ENCODE results near the gene ESYT2. TPM values are rescaled to one million over a fixed set of nuclear protein-coding genes. Genes with fewer than 3 reads are reported as not detected.

The ESYT2 gene
- total RNA-seq, 1 experiment from 2014 or later, result 39.0 TPM

GRCh38 chr7:158850545-158851102, 21.3 kb upstream of the ESYT2 start:
- H3K27me3 Mint-ChIP-seq (ENCODE audit: low read depth), result no peaks in the 10 kb centered on the region
- no CpG with 5 or more reads among the region's 5 CpGs for WGBS (ENCODE audit: extremely low coverage, insufficient read length, low lambda C conversion rate)
- H3K4me1 ChIP-seq (ENCODE audit: insufficient read depth, low read length), result no peaks in the 10 kb centered on the region; the same call in 1 of the 2 replicates
- H3K18ac ChIP-seq (ENCODE audit: insufficient read length, low read depth, low read length), result no peak overlapping the region
- no peak overlapping the region for H3K56ac ChIP-seq (ENCODE audit: insufficient read length, low read depth, low read length)
- H3K9ac ChIP-seq (ENCODE audit: extremely low read depth, insufficient read length, low read length), result no peak overlapping the region
- H2BK120ac ChIP-seq (ENCODE audit: low read depth, low read length, poor library complexity, severe bottlenecking), result no peak overlapping the region
- H3K4me1 Mint-ChIP-seq, result peaks cover 3 to 4% of the 10 kb centered on the region in 2 experiments; a peak in 1 of 4 replicates
- peaks cover 25 to 28% of the 10 kb centered on the region in 2 experiments for H3K9me3 Mint-ChIP-seq
- no peak overlapping the region for H3K27ac Mint-ChIP-seq
- no peak overlapping the region for H2AFZ ChIP-seq (ENCODE audit: low read length)
- no peaks in the 10 kb centered on the region for H3K27me3 ChIP-seq (ENCODE audit: insufficient read depth, low read length)
- H3K79me1 ChIP-seq (ENCODE audit: insufficient read depth, low read depth, low read length, poor library complexity, severe bottlenecking), result no peaks in the 10 kb centered on the region
- no peak for TF ChIP-seq CTCF (conservative IDR thresholded peaks at IDR 0.05)
- no peak overlapping the region for H3K23ac ChIP-seq (ENCODE audit: insufficient read length, low read depth, low read length)
- H4K5ac ChIP-seq (ENCODE audit: insufficient read length, low read depth, low read length), result no peak overlapping the region
- H2BK5ac ChIP-seq (ENCODE audit: insufficient read length, low read length), result no peak overlapping the region
- H2BK12ac ChIP-seq (ENCODE audit: insufficient read length, low read depth, low read length), result no peak overlapping the region
- H3K4me3 Mint-ChIP-seq, result no peak overlapping the region
- H3K9me3 ChIP-seq (ENCODE audit: control insufficient read depth, low read depth, low read length), result peaks cover 17% of the 10 kb centered on the region
- H4K20me1 ChIP-seq (ENCODE audit: control insufficient read depth, insufficient read depth, insufficient read length), result no peaks in the 10 kb centered on the region
- no peak overlapping the region for H3T11ph ChIP-seq (ENCODE audit: low read length)
- no peak overlapping the region for H3K4ac ChIP-seq (ENCODE audit: low read depth, low read length)
- H3K4me2 ChIP-seq (ENCODE audit: insufficient read depth, insufficient read length, low read length), result no peak overlapping the region
- DNase-seq, result no peak
- no peak overlapping the region for H4K8ac ChIP-seq (replicated peaks; ENCODE audit: insufficient read length, low read depth, low read length)
- H2BK20ac ChIP-seq (ENCODE audit: low read depth, low read length, poor library complexity, severe bottlenecking), result no peak overlapping the region
- no peak overlapping the region for H2AK5ac ChIP-seq (ENCODE audit: insufficient read length, low read length)
- no peak overlapping the region for H3K27ac ChIP-seq (ENCODE audit: insufficient read length, low read depth, low read length)
- H4K91ac ChIP-seq (ENCODE audit: insufficient read length, low read depth, low read length), result no peak overlapping the region
- no peak overlapping the region for H3K14ac ChIP-seq (ENCODE audit: insufficient read depth, low read length)
- no peaks in the 10 kb centered on the region for H3K79me2 ChIP-seq (ENCODE audit: insufficient read depth, low read length)
- H2BK15ac ChIP-seq (ENCODE audit: low read depth, low read length), result no peak overlapping the region
- no peaks in the 10 kb centered on the region for H3K23me2 ChIP-seq (ENCODE audit: insufficient read length, low read depth, low read length, poor library complexity, severe bottlenecking)
- H3K36me3 Mint-ChIP-seq (ENCODE audit: insufficient read depth in 1 of 3, low read depth in 3 of 3), result peaks cover 2 to 22% (median 7%) of the 10 kb centered on the region in 3 experiments; a peak in 6 of 7 replicates
